Hepatocyte (in vitro differentiated cells): ENCODE data around the gene EHBP1.

ENCODE experiments used
- CTCF ChIP-seq: fragments of 200-600 bp; sonication (generic); IDR thresholded peaks from 2 replicates; pipeline ENCODE4 v1.5.1; 2016; ENCODE audit warnings: antibody characterized with exemption, mild to moderate bottlenecking; ENCODE audit not compliant: poor library complexity
- EZH2 ChIP-seq: fragments of 200-600 bp; sonication (generic); IDR thresholded peaks from 2 replicates; pipeline ENCODE4 v1.6.1; 2016; ENCODE audit warnings: antibody characterized with exemption, mild to moderate bottlenecking, borderline replicate concordance
- EZH2phosphoT487 ChIP-seq: fragments of 200-600 bp; sonication (generic); IDR thresholded peaks from one replicate; pipeline ENCODE4 v1.6.1; 2018; ENCODE audit warnings: antibody characterized with exemption, mild to moderate bottlenecking, low read depth, moderate library complexity; ENCODE audit not compliant: unreplicated experiment, severe bottlenecking

GRCh38 chr2:62874881-62875383 lies 169.4 kb downstream of the EHBP1 start:
- TF ChIP-seq CTCF (no peak), EZH2 (no peak), EZH2phosphoT487 (no peak)
